Measurements from ENCODE around the gene SMG6.
"Not testable (repeated sequence)": the region's sequence is repeated elsewhere in the genome, so short reads cannot be mapped to it uniquely, and the experiment has no call there.

SMG6 gene

DNA sequence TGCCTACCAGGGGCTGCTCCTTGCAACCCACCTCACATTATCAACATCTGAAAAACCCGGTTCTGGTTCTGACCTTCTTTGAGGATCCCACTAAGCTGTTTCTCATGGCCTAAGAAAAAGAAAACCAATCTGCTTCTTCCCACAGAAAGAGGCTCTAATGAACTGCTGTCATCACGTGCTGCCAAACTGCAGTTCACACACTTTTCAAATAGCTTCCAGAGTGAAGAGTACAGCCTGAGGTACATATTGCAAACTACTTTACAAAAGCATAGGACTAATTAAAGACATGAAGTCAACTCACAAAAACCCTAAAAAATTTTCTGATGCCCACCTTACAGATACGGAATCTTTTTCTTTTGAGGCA lies 36.7 kb downstream of the SMG6 start:
- ChIA-PET POLR2A (ENCODE audit: low non-redundant PET) (no interaction called here), CTCF (interaction anchor here (0.5 to 0.8 kb wide), 3 partner anchors 22 to 566 kb away, joined by 3 to 6 read pairs (median 5); no protein-coding TSS in a partner anchor)
- TF ChIP-seq, protein P1, sequence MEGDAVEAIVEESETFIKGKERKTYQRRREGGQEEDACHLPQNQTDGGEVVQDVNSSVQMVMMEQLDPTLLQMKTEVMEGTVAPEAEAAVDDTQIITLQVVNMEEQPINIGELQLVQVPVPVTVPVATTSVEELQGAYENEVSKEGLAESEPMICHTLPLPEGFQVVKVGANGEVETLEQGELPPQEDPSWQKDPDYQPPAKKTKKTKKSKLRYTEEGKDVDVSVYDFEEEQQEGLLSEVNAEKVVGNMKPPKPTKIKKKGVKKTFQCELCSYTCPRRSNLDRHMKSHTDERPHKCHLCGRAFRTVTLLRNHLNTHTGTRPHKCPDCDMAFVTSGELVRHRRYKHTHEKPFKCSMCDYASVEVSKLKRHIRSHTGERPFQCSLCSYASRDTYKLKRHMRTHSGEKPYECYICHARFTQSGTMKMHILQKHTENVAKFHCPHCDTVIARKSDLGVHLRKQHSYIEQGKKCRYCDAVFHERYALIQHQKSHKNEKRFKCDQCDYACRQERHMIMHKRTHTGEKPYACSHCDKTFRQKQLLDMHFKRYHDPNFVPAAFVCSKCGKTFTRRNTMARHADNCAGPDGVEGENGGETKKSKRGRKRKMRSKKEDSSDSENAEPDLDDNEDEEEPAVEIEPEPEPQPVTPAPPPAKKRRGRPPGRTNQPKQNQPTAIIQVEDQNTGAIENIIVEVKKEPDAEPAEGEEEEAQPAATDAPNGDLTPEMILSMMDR (conservative IDR thresholded peaks at IDR 0.05; ENCODE audit: low read depth), result no peak
- H3K27ac ChIP-seq, result no peak overlapping the region
- no peak for DNase-seq (ENCODE audit: low spot score)

DNA sequence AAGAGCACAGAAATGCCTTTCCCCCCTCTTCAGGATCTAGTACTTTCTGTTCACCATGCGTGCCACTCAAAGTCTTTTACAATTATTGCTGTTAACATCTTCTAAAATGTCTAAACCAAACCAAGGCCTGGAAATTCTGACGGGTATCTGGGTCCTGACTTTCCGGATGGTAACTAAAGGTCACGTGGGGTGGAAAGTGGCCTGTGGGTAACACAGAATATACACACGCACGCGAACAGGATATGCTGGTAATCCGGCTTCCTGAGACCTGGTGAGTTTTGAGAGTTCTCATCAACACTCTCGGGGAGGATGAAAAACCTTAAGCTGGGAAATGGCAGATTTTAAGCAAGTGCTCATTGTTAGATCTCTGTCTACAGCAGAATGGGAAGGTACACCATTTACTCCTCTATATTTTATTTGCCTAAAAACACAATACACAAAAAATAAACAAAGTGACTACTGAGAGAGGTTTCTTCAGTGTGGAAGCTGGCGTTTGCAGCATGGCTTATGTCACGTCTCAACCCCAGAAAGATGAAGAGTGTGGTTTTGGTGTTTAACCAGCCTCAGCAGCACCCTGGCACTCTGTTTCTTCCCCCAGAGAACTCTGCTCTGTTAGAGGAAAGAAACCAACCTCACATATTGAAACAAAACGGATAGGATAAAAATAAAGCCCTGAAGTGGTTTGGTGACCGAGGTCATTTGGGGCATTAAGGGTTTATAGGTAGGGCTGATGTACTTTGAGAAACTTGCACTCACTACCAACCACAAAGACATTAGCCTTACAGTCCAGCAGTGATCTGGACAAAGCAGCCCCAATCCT lies 37.3 kb downstream of the SMG6 start:
- TF ChIP-seq, protein P1 (conservative IDR thresholded peaks at IDR 0.05; ENCODE audit: low read depth), result no peak
- CTCF ChIA-PET, result interaction anchor here (0.5 to 0.6 kb wide), 2 partner anchors 209 to 566 kb away, joined by 3 to 5 read pairs; no protein-coding TSS in a partner anchor
- H3K27ac ChIP-seq, result no peak overlapping the region
- DNase-seq (ENCODE audit: low spot score), result no peak
- POLR2A ChIA-PET (ENCODE audit: low non-redundant PET), result no interaction called here

DNA sequence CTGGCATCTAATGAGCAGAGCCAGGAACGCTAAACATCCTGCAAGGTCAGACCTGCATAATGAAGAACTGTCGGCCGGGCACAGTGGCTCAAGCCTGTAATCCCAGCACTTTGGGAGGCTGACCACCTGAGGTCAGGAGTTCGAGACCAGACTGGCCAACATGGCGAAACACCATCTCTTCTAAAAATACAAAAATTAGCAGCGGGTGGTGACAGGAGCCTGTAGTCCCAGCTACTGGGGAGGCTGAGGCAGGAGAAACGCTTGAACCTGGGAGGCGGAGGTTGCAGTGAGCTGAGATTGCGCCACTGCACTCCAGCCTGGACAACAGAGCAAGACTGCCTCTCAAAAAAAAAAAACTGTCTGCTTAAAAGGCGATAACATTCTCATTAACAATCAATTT lies 38.4 kb downstream of the SMG6 start:
- CTCF ChIA-PET; DNase-seq (ENCODE audit: low spot score); H3K27ac ChIP-seq; POLR2A ChIA-PET (ENCODE audit: low non-redundant PET): not testable (repeated sequence)

DNA sequence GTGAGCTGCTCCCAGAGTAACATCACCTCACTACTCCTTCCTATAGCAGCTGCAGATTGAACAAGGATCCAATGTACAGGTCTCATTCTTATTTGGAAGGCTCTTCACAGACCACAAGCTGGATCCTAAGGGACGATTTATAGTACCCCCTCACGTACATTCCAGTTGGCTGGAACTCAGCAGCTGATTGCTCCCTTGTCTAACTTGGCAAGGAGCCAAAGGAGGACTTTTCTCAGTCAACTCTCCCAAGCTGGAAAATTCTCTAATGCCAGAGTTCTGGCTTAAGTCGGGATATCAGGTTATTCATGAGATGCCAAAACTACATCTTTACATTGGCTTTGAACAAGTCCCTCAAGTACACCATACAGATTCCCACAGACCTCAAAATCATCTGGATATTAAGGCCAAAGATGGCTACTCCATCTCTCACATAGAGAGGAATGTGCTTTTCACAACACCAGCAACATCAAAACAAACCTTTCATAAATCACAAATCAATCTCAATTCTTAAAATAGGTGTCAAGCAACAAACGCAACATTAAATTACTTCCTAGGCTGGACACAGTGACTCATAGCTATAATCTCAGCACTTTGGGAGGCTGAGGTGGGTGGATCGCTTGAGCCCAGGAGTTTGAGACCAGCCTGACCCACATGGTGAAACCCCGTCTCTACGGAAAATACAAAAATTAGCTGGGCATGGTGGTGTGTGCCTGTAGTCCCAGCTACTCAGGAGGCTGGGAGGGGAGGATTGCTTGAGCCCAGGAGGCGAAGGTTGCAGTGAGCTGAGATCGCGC lies 39.3 kb downstream of the SMG6 start:
- POLR2A ChIA-PET (ENCODE audit: low non-redundant PET), result no interaction called here
- no peak for DNase-seq (ENCODE audit: low spot score)
- TF ChIP-seq, protein P1 (conservative IDR thresholded peaks at IDR 0.05; ENCODE audit: low read depth), result no peak
- no peak overlapping the region for H3K27ac ChIP-seq
- CTCF ChIA-PET, result interaction anchor here (0.9 kb wide), 1 partner anchor 20 kb away, joined by 3 read pairs; no protein-coding TSS in a partner anchor

DNA sequence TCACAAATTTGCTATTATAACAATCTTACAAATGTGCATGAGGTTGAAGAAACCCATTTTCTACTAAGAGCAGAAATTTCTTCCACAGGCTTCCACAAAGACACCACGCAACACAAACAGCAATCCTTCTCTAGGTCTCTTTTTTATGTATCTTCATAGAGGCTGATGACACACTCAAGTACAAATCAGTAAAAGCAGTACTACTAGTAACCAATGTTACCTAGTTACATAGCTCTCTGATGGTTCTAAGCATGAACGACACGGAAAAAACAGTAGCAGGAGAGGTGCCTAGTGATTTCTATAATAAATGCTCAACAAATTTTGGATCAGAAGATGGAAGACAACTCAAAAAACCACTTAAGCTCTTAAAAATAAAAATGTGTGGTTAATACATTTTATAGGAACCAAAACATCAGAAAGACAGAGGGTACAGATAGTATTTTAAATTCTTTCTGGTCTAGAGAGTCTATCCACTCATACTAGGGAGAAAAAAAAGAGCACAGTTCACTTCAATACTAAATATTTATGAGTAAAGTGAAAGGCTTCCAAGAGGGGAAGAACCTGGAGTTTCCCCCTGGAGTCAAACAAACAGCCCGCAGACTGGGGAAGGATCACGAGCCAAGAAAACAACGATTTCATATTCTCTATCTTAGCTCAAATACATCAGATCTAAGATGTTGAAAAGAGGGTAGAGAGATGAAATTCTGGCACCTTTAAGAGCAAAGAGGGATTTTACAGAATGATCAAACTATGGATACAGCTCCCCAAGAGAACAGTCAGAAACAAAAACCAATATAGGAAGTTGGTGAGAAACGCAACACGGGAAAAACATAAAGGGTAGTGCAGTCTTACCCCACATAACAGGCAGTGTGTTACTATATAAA lies 40.2 kb downstream of the SMG6 start:
- TF ChIP-seq, protein P1 (conservative IDR thresholded peaks at IDR 0.05; ENCODE audit: low read depth), result no peak
- ChIA-PET CTCF (interaction anchor here (0.6 to 0.9 kb wide), 2 partner anchors 19 to 75 kb away, joined by 3 read pairs; no protein-coding TSS in a partner anchor), POLR2A (ENCODE audit: low non-redundant PET) (no interaction called here)
- DNase-seq (ENCODE audit: low spot score), result no peak
- no peak overlapping the region for H3K27ac ChIP-seq

DNA sequence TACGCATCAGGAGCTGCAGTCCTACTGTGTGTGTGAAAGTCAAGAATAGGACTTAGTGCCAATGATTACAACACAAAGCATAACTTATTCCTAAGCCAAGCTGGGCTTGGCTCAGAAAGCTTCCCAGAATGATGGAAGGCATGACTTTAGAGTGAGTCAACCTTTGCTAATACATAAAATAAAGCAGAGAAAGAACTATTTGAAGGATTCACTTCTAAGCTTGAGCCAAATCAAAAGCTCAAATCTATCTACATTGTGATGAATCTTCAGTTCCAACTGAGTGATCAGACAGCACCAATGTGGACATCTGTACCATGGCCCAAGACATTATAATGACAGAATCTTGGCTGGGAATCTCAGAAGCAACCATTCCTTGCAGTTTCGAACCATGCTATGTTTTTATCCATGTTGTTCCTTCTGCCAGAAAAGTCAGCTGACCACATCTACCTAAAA lies 41.4 kb downstream of the SMG6 start:
- CTCF ChIA-PET, result interaction anchor here (0.6 to 1.4 kb wide), 2 partner anchors 17 to 200 kb away, joined by 6 read pairs; no protein-coding TSS in a partner anchor
- DNase-seq (ENCODE audit: low spot score), result peak; percentile 36
- POLR2A ChIA-PET (ENCODE audit: low non-redundant PET), result no interaction called here
- no peak overlapping the region for H3K27ac ChIP-seq
- TF ChIP-seq, protein P1 (conservative IDR thresholded peaks at IDR 0.05; ENCODE audit: low read depth), result no peak
